ENCODE results near the gene SYTL3. TPM values are rescaled to one million over a fixed set of nuclear protein-coding genes. Genes with fewer than 3 reads are reported as not detected.
A peak's percentile ranks its signal among the peaks of the same experiment; 100 is the strongest.

The SYTL3 gene
- total and polyA plus RNA-seq, 2 experiments from 2014 or later: 0.07 TPM; not detected in 1

- Histone ChIP-seq H3K27me3 (ENCODE audit: insufficient read depth) (no peaks in the 10 kb centered on the region), H3K36me3 (ENCODE audit: insufficient read depth) (no peaks in the 10 kb centered on the region), H3K79me2 (replicated peaks; ENCODE audit: insufficient read depth) (no peaks in the 10 kb centered on the region), H3K9me2 (ENCODE audit: insufficient read depth) (no peaks in the 10 kb centered on the region), H3F3A (replicated peaks; ENCODE audit: low read depth) (no peaks in the 10 kb centered on the region), H3K4me1 (ENCODE audit: insufficient read depth) (peaks cover 3% of the 10 kb centered on the region; the same call in 1 of the 2 replicates), H3K4me2 (no peak overlapping the region), H4K20me1 (replicated peaks; ENCODE audit: insufficient read depth) (no peaks in the 10 kb centered on the region), H2AFZ (peak overlapping the region; percentile 47; the same call in 1 of the 2 replicates), H3K27ac (ENCODE audit: low read depth) (no peak overlapping the region), H3K4me3 (no peak overlapping the region)
- Mint-ChIP-seq H3K4me1 (peaks cover 2% of the 10 kb centered on the region; the same call in 2 of the 3 replicates), H3K9me3 (no peaks in the 10 kb centered on the region), H3K27me3 (ENCODE audit: insufficient read depth, low read depth, poor library complexity) (peaks cover 4% of the 10 kb centered on the region), H3K4me3 (no peak overlapping the region), H3K36me3 (ENCODE audit: low read depth) (no peaks in the 10 kb centered on the region), H3K27ac (no peak overlapping the region)
- ATAC-seq (no peak), DNase-seq (ENCODE audit: low spot score) (no peak)
- TF ChIP-seq ETS1 (IDR thresholded peaks at IDR 0.05): no peak
These were observed 18.9 kb downstream of the SYTL3 start for GRCh38 chr6:158668707-158669103.

GRCh38 chr6:158669145-158670035 is 19.5 kb downstream of the SYTL3 start:
- H3K9me3 Mint-ChIP-seq: no peaks in the 10 kb centered on the region
- H3K4me2 ChIP-seq: no peak overlapping the region
- no peak overlapping the region for H2AFZ ChIP-seq
- ATAC-seq (no peak), DNase-seq (ENCODE audit: low spot score) (no peak)
- H3K4me3 ChIP-seq: no peak overlapping the region
- no peaks in the 10 kb centered on the region for H3K9me2 ChIP-seq (ENCODE audit: insufficient read depth)
- H3K79me2 ChIP-seq (replicated peaks; ENCODE audit: insufficient read depth): no peaks in the 10 kb centered on the region
- no peaks in the 10 kb centered on the region for H3F3A ChIP-seq (replicated peaks; ENCODE audit: low read depth)
- H3K27ac Mint-ChIP-seq: no peak overlapping the region
- H3K27me3 ChIP-seq (ENCODE audit: insufficient read depth): no peaks in the 10 kb centered on the region
- peaks cover 4% of the 10 kb centered on the region for H3K27me3 Mint-ChIP-seq (ENCODE audit: insufficient read depth, low read depth, poor library complexity)
- H4K20me1 ChIP-seq (replicated peaks; ENCODE audit: insufficient read depth): no peaks in the 10 kb centered on the region
- no peaks in the 10 kb centered on the region; the same call in 2 of the 3 replicates for H3K4me1 Mint-ChIP-seq
- H3K36me3 ChIP-seq (ENCODE audit: insufficient read depth): no peaks in the 10 kb centered on the region
- no peaks in the 10 kb centered on the region for H3K36me3 Mint-ChIP-seq (ENCODE audit: low read depth)
- no peak overlapping the region for H3K4me3 Mint-ChIP-seq
- no peak overlapping the region for H3K27ac ChIP-seq (ENCODE audit: low read depth)
- no peaks in the 10 kb centered on the region for H3K4me1 ChIP-seq (ENCODE audit: insufficient read depth)
- TF ChIP-seq STAT1 (IDR thresholded peaks at IDR 0.05; ENCODE audit: unreplicated experiment) (no peak), NANOG (IDR thresholded peaks at IDR 0.05; ENCODE audit: borderline replicate concordance) (no peak), POLR2AphosphoS5 (IDR thresholded peaks at IDR 0.05; ENCODE audit: low read depth) (no peak), CTCF (conservative IDR thresholded peaks at IDR 0.05; ENCODE audit: low read depth in 2 of 2) (no peak), REST (IDR thresholded peaks at IDR 0.05; ENCODE audit: unreplicated experiment) (no peak), JUNB (IDR thresholded peaks at IDR 0.05; ENCODE audit: unreplicated experiment) (no peak), ETS1 (IDR thresholded peaks at IDR 0.05) (no peak), EZH2 (IDR thresholded peaks at IDR 0.05; ENCODE audit: low read depth, unreplicated experiment) (no peak)
